HG02763 (cell line): ENCODE data around the gene DGCR2.
"Not testable (repeated sequence)": the region's sequence is repeated elsewhere in the genome, so short reads cannot be mapped to it uniquely, and the experiment has no call there.

Experiments used
- ATAC-seq: cut with Tn5 transposase; IDR thresholded peaks from one replicate; pipeline ENCODE4 v1.9.1; 2021; ENCODE audit warnings: mild to moderate bottlenecking, moderate library complexity; ENCODE audit not compliant: unreplicated experiment

DGCR2 gene

DNA sequence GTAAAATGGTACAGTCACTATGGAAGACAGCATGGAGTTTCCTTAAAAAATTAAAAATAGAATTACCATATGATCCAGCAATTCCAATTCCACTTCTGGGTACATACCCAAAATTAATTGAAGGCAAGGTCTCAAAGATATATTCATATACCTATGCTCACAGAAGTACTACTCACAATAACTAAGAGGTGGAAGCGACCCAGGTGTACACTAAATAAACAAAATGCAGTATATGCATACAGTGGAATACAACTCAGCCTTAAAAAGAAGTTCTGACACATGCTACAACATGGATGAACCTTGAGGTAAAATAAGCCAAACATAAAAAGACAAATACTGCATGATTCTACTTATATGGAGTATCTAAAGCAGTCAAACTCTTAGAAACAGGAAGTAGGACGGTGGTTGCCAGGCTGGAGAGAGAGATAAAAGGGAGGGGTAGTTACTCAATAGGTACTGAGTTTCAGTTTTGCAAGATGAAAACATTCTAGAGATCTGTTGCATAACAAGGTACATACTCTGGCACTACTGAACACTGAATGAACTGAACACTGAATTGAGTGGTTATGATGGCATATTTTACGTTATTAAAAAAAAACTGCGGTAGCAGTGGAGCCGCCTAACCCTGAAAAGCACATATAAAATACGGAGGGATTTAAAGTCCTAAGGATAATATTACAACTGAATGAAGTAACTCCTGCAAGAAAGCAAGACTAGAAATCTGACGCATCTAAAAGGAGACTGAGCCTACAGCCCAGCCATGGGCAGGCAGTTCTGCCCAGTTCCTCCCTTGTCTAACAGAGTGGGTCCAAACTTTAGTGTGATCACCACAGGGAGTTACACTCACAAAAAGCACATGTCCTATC, 12.8 kb downstream of the DGCR2 start:
- ATAC-seq, result peak; percentile 66

DNA sequence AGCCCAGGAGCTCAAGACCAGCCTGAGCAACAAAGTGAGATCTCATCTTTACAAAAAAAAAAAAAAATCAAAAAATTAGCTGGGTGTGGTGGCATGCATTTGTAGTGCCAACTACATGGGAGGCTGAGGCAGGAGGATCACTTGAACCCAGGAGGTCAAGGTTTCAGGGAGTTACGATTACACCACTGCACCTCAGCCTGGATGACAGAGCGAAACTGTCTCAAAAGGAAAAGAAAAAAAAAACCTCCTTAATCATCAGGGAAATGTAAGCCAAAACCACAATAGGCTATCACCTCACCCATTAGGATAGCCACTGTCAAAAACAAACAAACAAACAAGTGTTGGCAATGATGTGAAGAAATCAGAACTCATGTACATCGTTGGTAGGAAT, 13.4 kb downstream of the DGCR2 start:
- ATAC-seq, result no peak

DNA sequence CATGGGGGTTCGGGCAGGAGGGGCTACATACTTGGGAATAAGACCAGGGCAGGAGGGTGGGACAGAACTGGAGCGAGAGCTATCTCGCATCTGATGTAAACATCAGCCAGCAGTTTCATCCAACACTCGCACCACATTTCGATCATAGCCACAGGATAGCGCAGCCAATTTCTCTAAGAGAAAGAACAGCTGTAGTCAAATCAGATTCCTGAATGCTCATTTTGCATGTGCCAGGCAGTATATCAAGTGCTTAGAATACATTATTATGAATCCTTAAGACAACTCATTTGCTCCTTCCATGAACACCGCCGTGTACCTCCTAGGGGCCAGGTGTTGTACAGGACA, 14.5 kb downstream of the DGCR2 start:
- ATAC-seq, result no peak

DNA sequence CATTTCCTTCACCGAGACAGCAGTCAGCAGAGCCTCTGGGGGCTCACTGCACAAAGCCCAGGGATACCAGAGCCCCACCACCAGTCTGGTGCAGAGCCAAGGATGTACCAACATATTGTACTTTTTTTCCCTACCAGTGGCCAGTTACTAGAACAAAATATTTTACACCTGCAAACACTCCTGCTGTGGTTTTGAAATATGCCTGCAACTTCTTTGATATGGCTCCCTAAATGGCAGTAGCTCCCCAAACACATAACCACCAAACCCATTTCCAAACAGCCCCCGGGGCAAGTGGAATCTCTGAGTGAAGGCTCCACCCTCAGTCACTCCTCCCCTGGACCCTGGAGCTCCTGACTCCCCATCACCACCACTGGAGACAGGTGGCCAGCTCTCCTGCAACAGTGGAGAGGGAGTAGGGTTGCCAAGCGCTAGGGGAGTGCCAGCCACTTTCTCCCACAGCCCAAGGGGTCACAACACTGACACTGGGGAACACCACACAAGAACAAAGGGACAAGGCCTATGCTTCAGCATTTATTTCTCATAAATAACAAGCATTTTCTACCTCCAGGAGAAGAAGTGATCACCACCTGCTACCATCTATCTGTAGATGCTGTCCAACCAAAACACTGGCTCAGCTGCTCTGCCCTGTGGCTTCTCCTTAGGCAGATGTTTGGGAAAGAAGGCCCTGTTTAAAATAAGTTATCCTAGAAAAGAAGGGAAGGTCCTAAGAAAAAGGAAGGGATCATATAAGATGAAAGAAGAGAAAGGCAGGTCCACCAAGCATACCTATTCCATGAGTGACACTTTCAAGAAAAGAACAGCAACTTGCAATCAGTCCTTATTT, 15.1 kb downstream of the DGCR2 start:
- no peak for ATAC-seq

DNA sequence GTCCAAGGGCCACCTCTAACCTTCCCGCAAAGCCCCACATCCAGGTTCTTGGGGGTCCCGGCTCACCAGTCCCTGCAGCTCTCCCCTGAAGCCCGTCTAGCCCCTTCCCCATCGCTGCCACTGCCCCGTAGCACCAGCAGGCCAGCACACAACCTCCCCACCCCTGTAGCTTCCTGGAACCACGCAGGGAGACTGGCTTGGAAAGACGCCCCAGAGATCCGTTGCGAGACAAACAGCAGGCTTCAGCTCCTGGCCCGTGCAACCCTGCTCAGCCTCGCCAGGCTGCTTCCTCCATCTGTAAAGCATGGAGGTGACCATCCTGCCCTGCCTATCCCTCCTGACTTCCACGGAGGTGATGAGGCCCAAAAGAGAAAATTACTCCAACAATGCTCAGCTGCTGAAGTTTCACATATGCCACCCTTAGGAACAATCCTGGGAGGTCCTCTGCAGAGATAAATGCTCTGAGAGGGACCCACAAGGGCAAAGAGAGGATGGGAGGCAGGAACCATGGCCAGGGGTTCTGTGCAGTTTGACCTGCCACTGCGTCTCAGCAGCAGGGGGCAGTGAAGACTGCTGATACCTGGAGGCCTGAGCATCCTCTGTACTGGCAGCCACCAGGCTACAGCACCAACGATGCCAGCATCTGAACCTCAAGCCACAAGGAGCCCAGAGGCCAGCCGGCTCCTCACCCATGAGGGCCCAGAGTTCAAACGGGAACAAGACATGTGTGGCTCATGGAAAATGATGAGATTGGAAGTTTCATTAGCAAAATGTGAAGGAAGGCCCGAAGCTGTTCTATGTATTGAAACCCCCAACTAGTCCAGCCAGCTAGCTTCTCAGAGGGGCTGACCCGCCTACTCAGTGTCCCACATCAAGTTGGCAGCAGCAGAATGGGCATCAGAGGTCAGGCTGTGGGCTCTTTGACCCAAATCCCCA, 16.1 kb downstream of the DGCR2 start:
- no peak for ATAC-seq

DNA sequence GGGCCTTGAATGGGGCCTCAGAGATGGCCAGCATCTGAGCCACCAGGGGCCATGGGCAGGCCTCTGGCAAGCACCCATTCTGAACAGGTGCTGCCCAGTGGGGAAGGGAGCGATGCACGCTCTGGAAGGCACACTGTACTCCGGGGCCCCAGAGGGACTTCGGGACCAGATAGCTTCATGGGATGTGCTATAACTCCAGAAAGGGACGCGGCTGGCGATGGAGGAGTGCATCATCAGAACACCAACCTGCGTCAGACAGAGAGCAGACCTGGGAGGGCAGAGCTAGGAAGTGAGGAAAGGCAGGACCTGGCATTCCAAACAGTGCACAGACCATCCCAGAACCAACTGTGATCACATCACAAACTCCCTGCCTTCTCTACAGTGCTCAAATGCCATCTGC, 16.8 kb downstream of the DGCR2 start:
- no peak for ATAC-seq

DNA sequence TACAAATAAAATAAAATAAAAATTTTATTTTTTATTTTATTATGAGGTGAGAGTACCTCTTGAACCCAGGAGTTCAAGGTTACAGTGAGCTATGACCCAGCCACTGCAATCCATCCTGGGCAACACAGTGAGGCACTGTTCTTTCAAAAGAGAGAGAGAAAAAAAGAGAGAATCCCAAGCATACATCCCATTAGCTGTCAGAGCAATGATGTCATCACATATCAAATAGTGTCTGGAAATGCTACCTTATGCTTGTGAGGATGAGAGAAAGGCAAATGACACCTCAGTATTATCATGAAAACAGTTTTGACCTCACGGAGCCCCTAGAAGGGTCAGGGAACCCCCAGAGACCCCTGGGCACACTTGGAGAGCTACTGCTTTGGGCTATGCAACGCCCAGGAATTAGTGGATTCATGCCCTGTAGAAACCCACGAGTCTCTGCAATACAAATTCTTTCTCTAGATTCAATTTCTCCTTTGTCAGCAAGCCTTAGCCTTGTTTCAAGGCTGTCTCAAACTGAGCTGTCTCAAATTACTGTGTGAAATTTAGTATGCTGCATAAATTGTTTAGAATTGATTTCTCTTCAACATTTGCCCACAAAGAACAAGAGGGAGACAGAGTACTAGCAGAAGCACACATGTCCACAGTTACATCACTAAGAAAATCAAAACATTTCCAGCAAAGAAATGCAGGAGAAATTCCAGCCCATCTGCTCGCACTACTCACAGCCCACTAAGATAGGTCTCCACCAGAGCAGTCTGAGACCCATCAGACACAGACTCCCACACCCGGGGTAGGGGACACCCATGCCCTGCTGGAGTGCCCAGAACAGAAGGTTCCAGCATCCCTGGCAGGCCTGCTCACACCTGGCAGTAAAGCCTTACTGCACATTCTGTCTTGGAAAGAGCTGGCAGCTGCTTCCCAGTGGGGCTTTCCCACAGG, 18.1 kb downstream of the DGCR2 start:
- no peak for ATAC-seq

DNA sequence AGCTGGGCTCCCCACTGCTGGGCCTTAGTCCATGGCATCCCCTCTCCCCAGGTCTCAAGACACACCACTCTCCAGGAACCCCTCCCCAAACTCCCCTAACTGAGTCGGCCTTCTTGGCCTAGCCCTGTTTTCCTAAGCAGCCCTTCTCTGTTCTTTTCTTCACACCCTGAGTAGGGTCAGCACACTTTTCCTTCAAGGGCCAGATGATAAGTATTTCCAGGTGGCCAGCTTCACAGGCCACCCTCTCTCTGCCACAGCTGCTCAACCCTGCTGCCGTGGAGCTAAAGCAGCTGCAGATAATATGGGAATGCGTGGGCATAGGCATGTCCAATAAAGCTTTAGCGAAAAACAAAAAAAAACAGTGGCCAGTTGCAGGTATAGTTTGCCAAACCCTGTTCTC, 24.1 kb downstream of the DGCR2 start:
- ATAC-seq, result no peak

DNA sequence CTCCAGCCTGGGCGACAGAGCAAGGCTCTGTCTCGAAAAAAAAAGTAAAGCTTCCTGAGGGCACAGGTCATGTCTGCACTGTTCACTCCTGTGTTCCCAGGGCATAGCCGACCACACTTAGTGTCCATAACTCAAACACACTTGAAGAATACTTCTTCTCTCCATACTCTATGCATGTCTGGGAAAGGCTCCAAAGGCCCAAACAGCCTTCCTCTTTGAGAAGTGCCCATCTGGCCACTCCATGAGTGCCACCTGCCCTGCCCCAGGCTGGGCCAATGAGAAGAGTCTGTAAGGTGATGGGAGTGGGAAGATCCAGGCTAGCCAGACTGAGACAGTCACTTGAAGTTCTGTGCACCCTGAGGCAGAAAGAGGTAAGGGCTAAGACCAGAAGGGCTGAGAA, 24.7 kb downstream of the DGCR2 start:
- ATAC-seq, result no peak

DNA sequence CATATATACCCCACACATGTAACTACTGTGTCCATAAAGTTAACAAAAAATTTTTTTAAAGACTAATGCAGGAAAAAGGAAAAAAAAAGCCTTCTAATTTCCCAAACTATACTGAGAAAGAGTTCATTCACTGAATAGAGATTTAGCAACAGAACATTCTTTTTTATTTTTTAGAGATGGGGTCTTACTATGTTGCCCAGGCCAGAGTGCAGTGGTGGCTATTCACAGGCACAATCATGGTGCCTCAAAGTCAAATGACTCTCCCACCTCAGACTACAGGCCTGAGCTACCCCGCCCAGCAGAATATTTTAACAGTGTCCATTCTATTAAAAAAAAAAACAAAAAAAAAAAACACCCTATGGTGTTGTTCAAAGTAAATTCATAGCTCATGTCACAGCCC, 25.7 kb downstream of the DGCR2 start:
- no peak for ATAC-seq

DNA sequence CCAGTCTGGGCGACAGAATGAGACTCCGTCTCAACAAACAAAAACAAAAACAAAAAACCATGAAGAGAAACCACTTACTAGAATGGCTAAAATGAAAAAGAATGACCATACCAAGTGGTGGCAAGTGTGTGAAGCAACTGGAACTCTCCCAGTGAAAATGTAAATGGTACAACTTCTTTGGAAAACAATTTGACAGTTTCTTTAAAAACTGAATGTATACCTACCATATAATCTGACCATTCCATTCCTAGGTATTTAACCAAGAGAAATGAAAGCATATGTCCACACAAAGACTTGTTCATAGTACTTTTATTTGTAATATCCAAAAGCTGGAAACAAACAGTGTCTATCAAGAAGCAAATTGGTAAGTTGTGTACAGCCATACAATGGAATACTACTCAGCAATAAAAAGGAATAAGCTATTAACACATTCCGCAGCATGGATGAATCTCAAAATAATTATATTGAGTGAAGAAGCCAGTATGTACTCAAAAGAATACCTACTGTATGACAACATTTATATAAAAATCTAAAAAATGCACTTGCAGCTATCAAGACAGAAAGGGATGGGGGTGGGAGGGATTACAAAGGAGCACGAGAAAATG, 27.7 kb downstream of the DGCR2 start:
- no peak for ATAC-seq

DNA sequence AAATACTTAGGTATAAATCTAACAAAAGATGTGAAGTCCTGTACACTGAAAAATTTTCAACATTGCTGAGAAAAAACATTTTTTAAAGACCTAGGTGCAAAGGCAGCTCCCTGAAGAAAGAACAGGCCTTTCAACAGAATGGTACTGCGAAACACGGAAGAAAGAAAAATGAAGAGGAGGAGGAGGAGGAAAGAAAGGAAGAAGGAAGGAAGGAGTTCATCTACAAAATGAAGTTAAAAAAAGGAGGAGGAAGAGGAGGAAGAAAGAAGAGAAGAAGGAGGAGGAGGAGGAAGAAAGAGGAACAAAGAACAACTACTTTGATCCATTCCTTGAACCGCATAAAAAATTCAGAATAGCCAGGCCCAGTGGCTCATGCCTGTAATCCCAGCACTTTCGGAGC, 29.5 kb downstream of the DGCR2 start:
- no peak for ATAC-seq

DNA sequence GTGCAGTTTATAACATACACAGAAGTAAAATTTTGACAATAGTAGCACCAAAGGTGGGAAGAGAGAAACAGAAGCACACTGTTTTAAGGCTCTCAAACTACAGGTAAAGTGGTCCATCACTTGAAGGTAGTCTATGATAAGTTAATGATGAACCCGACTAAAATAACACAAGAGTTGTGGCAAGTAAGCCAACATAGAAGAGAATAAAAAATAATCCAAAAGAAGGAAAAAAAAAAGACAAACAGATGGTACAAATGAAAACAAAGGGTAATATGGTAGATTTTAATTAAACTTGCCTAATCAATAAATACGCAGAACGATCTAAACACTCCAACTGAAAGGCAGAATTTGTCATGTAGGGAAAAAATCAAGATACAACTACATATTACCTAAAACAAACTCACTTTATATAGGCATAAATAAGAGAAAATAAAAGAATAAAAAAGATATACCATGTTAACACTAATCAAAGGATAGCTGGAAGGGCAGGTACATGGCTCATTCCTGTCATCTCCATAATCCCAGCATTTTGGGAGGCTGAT, 31.6 kb downstream of the DGCR2 start:
- no peak for ATAC-seq

DNA sequence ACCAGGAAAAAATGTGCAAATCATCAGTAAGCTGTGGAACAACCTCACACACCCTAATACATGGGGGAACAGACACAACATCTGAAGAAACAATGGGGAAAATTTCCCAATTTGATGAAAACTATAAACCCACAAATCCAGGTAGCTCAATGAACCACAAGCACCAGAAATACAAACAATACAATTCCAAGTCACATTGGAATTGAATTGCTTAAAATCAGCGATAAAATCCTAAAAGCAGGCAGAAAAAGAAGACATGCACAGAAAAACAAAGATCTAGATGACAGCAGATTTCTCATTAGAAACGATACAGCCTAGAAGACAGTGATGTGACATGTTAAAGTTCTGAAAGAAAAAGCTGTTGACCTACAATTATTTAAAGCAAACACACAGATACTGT, 32.0 kb downstream of the DGCR2 start:
- no peak for ATAC-seq

DNA sequence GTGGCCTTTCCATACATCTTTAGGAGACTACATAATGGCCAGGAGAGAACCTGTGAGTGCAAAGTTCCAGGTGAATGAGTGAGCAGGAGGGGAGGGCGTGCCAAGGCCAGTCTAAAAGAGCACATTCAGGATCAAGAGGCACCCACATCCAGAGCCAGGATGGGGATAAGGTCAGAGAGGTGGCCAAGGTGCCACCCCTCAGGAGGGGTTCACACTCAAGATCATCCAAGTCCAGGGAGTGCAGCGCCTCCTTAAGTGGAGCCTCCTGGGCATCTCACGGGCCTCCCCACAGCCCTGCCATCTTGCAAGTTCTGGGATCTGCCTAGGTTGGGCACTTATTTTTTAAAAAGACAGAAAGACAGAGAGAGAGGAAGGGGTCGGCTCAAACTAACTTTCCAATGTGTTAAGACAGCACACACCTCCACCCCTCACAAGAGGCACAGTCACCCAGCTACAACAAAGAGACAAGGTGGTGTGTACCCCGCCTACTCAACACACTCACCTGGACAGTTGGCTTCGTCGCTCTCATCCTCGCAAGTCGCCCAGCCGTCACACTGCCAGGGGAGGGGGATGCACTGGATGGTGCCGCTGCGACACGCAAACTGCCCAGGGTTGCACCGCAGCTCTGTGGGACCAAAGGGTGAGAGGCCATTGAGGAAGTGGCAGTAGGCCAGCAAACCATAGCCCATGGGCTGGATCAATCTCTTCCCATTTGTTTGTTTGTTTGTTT, 33.2 kb downstream of the DGCR2 start:
- no peak for ATAC-seq

DNA sequence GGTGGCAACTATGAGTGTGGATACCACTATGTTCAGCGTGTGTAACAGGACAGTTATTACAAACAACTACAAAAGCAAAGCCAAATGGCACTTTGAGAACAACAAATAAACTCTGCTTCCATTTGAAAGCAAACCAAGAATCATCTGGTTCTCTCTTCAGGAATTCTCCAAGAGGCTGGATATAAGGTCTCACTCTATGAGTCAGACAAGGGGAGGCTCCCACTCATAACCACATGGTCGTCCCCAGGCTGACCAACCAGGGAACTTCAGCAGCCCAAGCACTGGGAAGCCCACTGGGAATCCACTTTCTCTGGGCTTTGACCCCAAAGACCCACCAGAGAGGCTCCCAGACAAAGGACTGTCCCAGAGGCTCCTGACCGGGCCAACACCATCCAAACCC, 35.3 kb downstream of the DGCR2 start:
- no peak for ATAC-seq

DNA sequence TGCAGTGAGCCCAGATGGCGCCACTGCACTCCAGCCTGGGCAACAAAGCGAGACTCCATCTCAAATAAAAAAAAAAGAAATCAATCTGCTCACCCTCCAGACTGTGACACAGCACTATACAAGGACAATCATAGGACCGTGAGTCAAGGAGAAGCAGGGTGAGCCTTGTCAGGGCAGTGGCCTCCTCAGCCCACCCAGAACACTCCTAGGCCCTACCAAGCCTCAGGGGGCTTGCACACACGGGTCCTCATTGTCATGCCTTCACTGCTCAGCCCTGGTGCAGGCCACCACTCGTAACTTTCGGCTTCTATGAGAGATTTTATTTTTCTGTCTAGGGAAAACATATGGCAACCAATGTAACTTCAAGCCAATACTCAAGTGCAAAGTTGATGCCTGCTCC, 35.8 kb downstream of the DGCR2 start:
- ATAC-seq, result no peak

DNA sequence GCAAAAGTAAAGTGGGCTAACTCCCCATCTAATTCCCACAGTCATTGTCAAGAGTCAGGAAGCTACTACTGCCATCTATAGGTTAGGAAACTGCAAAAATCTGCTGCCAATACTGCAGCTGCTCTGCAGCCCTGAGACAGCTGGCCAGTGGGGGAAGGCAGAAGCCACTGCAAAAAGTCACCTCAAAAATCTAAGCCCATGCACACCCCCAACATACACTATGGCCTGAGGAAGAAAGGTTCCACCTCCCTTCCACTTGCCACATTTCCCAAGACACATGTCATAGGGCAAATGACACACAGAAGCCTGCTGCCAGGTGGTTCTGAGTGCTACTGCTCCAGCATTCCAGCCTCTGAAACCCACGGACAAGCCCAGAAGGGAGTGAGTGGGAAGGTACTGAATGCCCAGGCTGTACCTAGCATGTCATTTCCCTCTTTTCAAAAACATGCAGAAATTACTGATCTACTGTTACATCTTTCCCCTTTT, 36.9 kb downstream of the DGCR2 start:
- no peak for ATAC-seq

DNA sequence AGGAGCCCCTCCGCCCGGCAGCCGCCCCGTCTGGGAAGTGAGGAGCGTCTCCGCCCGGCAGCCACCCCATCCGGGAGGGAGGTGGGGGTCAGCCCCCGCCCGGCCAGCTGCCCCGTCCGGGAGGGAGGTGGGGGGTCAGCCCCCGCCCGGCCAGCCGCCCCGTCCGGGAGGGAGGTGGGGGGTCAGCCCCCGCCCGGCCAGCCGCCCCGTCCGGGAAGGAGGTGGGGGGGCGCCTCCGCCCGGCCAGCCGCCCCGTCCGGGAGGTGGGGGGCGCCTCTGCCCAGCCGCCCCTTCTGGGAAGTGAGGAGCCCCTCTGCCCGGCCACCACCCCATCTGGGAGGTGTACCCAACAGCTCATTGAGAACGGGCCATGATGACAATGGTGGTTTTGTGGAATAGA, 37.6 kb downstream of the DGCR2 start:
- ATAC-seq, result not testable (repeated sequence)
